Activated CD4-positive, alpha-beta T cell treated with anti-CD3 and anti-CD28 coated beads, Interleukin-2, Interleukin-6, amounts not matched to agents 100 ng/mL and 50 ng/mL, durations not matched to agents 16 hours and 8 hours (primary cell): ENCODE data around the gene ELMO1.
A peak's percentile ranks its signal among the peaks of the same experiment; 100 is the strongest.

ENCODE experiments used
- DNase-seq: peaks from one replicate; pipeline ENCODE4 v3.0.0-alpha.2; 2020

Gene ELMO1

GRCh38 chr7:37430640-37431039 is 18.0 kb downstream of the ELMO1 start:
- DNase-seq: no peak

- DNase-seq: no peak
These were observed 18.5 kb downstream of the ELMO1 start for GRCh38 chr7:37430171-37430570.

GRCh38 chr7:37429435-37429791 is 19.3 kb downstream of the ELMO1 start:
- DNase-seq: no peak

- DNase-seq: no peak
These were observed 19.8 kb downstream of the ELMO1 start for GRCh38 chr7:37428681-37429434.

GRCh38 chr7:37427276-37427940 is 21.3 kb downstream of the ELMO1 start:
- no peak for DNase-seq

- no peak for DNase-seq
These were observed 23.2 kb downstream of the ELMO1 start for GRCh38 chr7:37425498-37425897.

- no peak for DNase-seq
These were observed 23.7 kb downstream of the ELMO1 start for GRCh38 chr7:37424995-37425394.

GRCh38 chr7:37424521-37424920 is 24.1 kb downstream of the ELMO1 start:
- no peak for DNase-seq

GRCh38 chr7:37421861-37422500 is 26.7 kb downstream of the ELMO1 start:
- no peak for DNase-seq

- no peak for DNase-seq
These were observed 27.5 kb downstream of the ELMO1 start for GRCh38 chr7:37420946-37421695.

GRCh38 chr7:37419496-37419895 is 29.2 kb downstream of the ELMO1 start:
- no peak for DNase-seq

GRCh38 chr7:37418381-37418780 is 30.3 kb downstream of the ELMO1 start:
- DNase-seq: no peak

GRCh38 chr7:37417107-37417474 is 31.6 kb downstream of the ELMO1 start:
- no peak for DNase-seq

GRCh38 chr7:37416378-37417106 is 32.1 kb downstream of the ELMO1 start:
- DNase-seq: no peak

- no peak for DNase-seq
These were observed 33.0 kb downstream of the ELMO1 start for GRCh38 chr7:37415629-37416028.

GRCh38 chr7:37414352-37414983 is 34.2 kb downstream of the ELMO1 start:
- no peak for DNase-seq

- peak; percentile 31 for DNase-seq
These were observed 37.1 kb downstream of the ELMO1 start for GRCh38 chr7:37411444-37412034.

GRCh38 chr7:37410305-37411229 is 38.1 kb downstream of the ELMO1 start:
- peak; percentile 46 for DNase-seq

- DNase-seq: no peak
These were observed 39.2 kb downstream of the ELMO1 start for GRCh38 chr7:37409461-37409860.
